GM13977 (cell line): ENCODE data around the gene CACNA2D1.
"Not testable (repeated sequence)": the region's sequence is repeated elsewhere in the genome, so short reads cannot be mapped to it uniquely, and the experiment has no call there.

Source experiments
- DNase-seq: peaks from one replicate; pipeline ENCODE4 v3.0.0; 2012; ENCODE audit warnings: low spot score
- CTCF ChIP-seq: IDR thresholded peaks from 2 replicates; pipeline ENCODE4 v1.5.1; 2012; ENCODE audit warnings: mild to moderate bottlenecking, control low read depth; ENCODE audit not compliant: insufficient read depth; ENCODE audit errors: extremely low read depth, missing control alignments
- in situ Hi-C: fragments of 300-500 bp; cut with MboI; formaldehyde crosslinking; loops from one replicate; pipeline ENCODE4 v1.12.0; 2022; ENCODE audit warnings: low sequenced_read_pairs, low pct_unique_long_range_greater_than_20kb, mixed read lengths, inconsistent platforms; ENCODE audit not compliant: unreplicated experiment

The CACNA2D1 gene

DNA sequence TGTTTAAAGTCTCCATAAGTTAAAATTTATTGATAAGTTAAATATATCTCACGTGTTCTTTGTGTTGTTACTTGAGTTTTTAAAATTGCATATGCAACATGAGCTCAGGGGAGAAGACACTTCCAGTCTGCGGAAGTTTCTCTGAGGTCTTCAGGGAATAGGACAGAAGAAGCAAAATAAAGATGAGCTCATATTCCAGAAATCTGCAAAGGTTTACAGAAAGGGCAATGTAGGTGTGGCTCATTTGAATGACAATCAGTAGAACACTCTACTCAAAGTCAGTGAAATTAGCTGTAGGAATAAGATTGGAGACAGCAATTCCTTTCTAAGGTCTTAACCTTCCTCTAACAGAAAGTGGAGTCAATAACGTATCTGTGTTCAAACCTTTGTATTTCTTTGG, 53.7 kb downstream of the CACNA2D1 start:
- no peak for TF ChIP-seq CTCF
- in situ Hi-C loops: no loop called here
- DNase-seq: no peak

GRCh38 chr7:82388138-82388537, 55.4 kb downstream of the CACNA2D1 start:
- in situ Hi-C loops: no loop called here
- no peak for TF ChIP-seq CTCF
- DNase-seq: no peak

DNA sequence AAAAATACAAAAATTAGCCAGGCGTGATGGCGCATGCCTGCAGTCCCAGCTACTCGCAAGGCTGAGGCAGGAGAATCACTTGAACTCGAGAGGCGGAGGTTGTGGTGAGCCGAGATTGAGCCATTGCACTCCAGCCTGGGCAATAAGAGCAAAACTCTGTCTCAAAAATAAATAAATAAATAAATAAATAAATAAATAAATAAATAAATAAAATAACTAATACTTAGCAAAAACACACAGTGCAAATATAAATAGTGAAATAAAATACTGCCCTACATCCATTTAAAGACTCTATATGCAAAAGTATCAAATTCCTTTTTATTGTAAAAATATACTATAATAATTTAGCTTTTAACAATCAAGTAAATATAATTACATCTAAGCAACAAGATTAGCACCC, 57.0 kb downstream of the CACNA2D1 start:
- DNase-seq, in situ Hi-C loops: not testable (repeated sequence)

- TF ChIP-seq CTCF: no peak
- in situ Hi-C loops: no loop called here
- no peak for DNase-seq
These were observed 58.8 kb downstream of the CACNA2D1 start for GRCh38 chr7:82384779-82385178.

GRCh38 chr7:82384051-82384464, 59.5 kb downstream of the CACNA2D1 start:
- in situ Hi-C loops: no loop called here
- TF ChIP-seq CTCF: no peak
- DNase-seq: peak; percentile 25

GRCh38 chr7:82382276-82382675, 61.3 kb downstream of the CACNA2D1 start:
- in situ Hi-C loops: no loop called here
- no peak for TF ChIP-seq CTCF
- no peak for DNase-seq

DNA sequence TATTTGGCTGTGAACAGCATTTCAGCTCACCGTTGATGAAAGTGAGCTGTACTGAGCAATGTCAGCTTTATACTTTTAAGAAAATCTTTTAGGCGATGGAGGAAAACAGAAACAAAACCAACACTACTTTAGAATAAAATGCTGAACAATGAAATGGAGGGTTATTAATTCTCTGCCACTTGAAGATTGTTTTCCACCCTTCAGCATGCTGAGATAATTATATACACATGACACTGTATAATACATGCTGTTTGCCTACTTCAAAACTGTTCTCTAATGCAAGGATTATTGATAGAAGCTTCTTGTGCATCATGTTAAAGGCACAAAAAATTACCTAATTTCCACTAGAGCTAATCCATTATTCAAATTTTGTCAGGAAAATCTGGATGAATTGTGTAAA, 66.8 kb downstream of the CACNA2D1 start:
- TF ChIP-seq CTCF: no peak
- DNase-seq: no peak
- in situ Hi-C loops: no loop called here

DNA sequence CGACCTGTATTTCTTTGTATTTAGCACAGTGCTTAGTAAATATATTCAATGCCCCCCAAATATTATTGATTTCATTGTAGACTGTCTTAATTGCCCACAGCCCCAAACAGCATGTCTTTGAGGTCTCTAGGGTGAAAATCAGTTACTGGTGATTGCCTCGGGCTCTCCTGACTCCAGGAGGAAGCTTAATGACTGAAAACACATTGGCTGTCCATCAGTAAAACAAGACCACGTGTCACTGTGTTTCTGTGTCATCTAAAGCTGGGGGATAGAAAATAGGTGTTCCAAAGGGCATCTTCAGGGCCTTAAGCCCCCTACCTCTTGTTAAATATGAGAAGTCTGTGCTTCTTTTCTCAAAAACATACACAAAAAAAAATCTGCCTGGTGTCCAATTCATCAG, 67.9 kb downstream of the CACNA2D1 start:
- no peak for DNase-seq
- no peak for TF ChIP-seq CTCF
- in situ Hi-C loops: no loop called here
